NCI-H345 (cell line): ENCODE data around the gene TERT.
"Not testable (repeated sequence)": the region's sequence is repeated elsewhere in the genome, so short reads cannot be mapped to it uniquely, and the experiment has no call there.

Source experiments
- DNase-seq: peaks from one replicate; lab custom pipeline; 2025; lab: John Stamatoyannopoulos, UW

TERT gene

GRCh38 chr5:1278656-1279442 is 16.0 kb downstream of the TERT start:
- DNase-seq: no peak

- no peak for DNase-seq
These were observed 16.7 kb downstream of the TERT start for GRCh38 chr5:1278216-1278615.

- no peak for DNase-seq
These were observed 17.1 kb downstream of the TERT start for GRCh38 chr5:1277781-1278180.

GRCh38 chr5:1277331-1277730 is 17.5 kb downstream of the TERT start:
- no peak for DNase-seq

- no peak for DNase-seq
These were observed 17.9 kb downstream of the TERT start for GRCh38 chr5:1276930-1277329.

- DNase-seq: not testable (repeated sequence)
These were observed 19.2 kb downstream of the TERT start for GRCh38 chr5:1275397-1276391.

GRCh38 chr5:1274471-1274870 is 20.4 kb downstream of the TERT start:
- DNase-seq: no peak

GRCh38 chr5:1273745-1274144 is 21.1 kb downstream of the TERT start:
- DNase-seq: no peak

GRCh38 chr5:1272201-1272600 is 22.7 kb downstream of the TERT start:
- DNase-seq: no peak

GRCh38 chr5:1270933-1271914 is 23.6 kb downstream of the TERT start:
- no peak for DNase-seq

- DNase-seq: no peak
These were observed 24.4 kb downstream of the TERT start for GRCh38 chr5:1270426-1270825.

GRCh38 chr5:1268666-1269065 is 26.2 kb downstream of the TERT start:
- no peak for DNase-seq

- no peak for DNase-seq
These were observed 26.8 kb downstream of the TERT start for GRCh38 chr5:1268056-1268455.

GRCh38 chr5:1267464-1267863 is 27.4 kb downstream of the TERT start:
- DNase-seq: not testable (repeated sequence)

GRCh38 chr5:1266791-1267190 is 28.1 kb downstream of the TERT start:
- no peak for DNase-seq

GRCh38 chr5:1265461-1266455 is 29.1 kb downstream of the TERT start:
- no peak for DNase-seq

GRCh38 chr5:1265026-1265425 is 29.8 kb downstream of the TERT start:
- DNase-seq: no peak

- no peak for DNase-seq
These were observed 30.7 kb downstream of the TERT start for GRCh38 chr5:1264211-1264610.

GRCh38 chr5:1262381-1262780 is 32.5 kb downstream of the TERT start:
- DNase-seq: no peak

- no peak for DNase-seq
These were observed 33.2 kb downstream of the TERT start for GRCh38 chr5:1261643-1262042.
